Spleen (tissue), 7 donors: ENCODE measurements around the gene INIP.

Experiments used
- CTCF ChIP-seq, 11 experiments: fragments of 200-600 bp in 7 of 11; fragments of 450-650 bp in 4 of 11; sonication (generic) in 4 of 11; IDR thresholded peaks in 8 of 11; conservative IDR thresholded peaks in 3 of 11; 1 replicate in 7 of 11; 2 replicates in 4 of 11; pipeline versions ENCODE4 v1.4.0 to v1.8.0; 2016 to 2021; ENCODE audit warnings: antibody characterized with exemption in 11 of 11, inconsistent platforms in 4 of 11, mild to moderate bottlenecking in 1 of 11
- POLR2A ChIP-seq, 3 donors: fragments of 450-650 bp; IDR thresholded peaks; one replicate each; pipeline ENCODE4 v1.5.1; 2017; ENCODE audit warnings: antibody characterized with exemption in 3 of 3, mild to moderate bottlenecking in 1 of 3
- POLR2AphosphoS5 ChIP-seq, 3 donors: sonication (generic); formaldehyde crosslinking; IDR thresholded peaks; one replicate each; pipeline ENCODE4 v1.5.1; 2017; ENCODE audit warnings: antibody characterized with exemption in 3 of 3
- donor health status: DM: no; HTN: no; CAD: no; lungs with moderate emphysema.
- donor health status: DM: no; HTN: no; CAD: no.
- donor health status: DM: no; HTN: no; CAD: no.

- TF ChIP-seq CTCF (IDR thresholded peaks at IDR 0.05 in 8 of 11, conservative IDR thresholded peaks at IDR 0.05 in 3 of 11) (peak in 5 of 11 experiments; percentile 4 to 46 (median 31)), POLR2A (IDR thresholded peaks at IDR 0.05) (peak in 2 of 3 donors; percentile 63 to 66), POLR2AphosphoS5 (IDR thresholded peaks at IDR 0.05) (peak; percentile 96 to 98 (median 97))
Measured at GRCh38 chr9:112717661-112718331, at the start of gene INIP.
